Pancreas (tissue), 10 donors: ENCODE results near the gene EEF1A2. TPM values are rescaled to one million over a fixed set of nuclear protein-coding genes. Genes with fewer than 3 reads are reported as not detected.
A peak's percentile ranks its signal among the peaks of the same experiment; 100 is the strongest.

ENCODE experiments used
- ATAC-seq, 4 donors: fragments of 200-7000 bp; cut with Tn5 transposase; one replicate each; pipeline versions ENCODE4 v1.8.0 to v1.9.1; 2020; ENCODE audit warnings: mild to moderate bottlenecking in 4 of 4, moderate library complexity in 4 of 4
- DNase-seq, 6 donors: peaks; one replicate each; pipeline ENCODE4 v3.0.0-alpha.2; 2020
- FAIRE-seq: peaks from 2 replicates; lab custom pipeline; 2012; peaks lifted over from hg19 to GRCh38; lab: Jason Lieb, UNC
- H3K27ac ChIP-seq, 4 donors: fragments of 200-600 bp; sonication (generic); 1 replicate in 3 of 4; 2 replicates in 1 of 4; pipeline versions ENCODE4 v1.5.0 to v1.8.0; 2020
- H3K27me3 ChIP-seq, 4 donors: fragments of 200-600 bp; one replicate each; pipeline ENCODE4 v1.8.0; 2021
- H3K36me3 ChIP-seq, 3 donors: fragments of 200-600 bp; sonication (generic) in 1 of 3; one replicate each; pipeline versions ENCODE4 v1.5.0 to v1.8.0; 2020 to 2021
- H3K4me1 ChIP-seq, 3 donors: fragments of 200-600 bp; one replicate each; pipeline ENCODE4 v1.8.0; 2021
- H3K4me3 ChIP-seq, 4 donors: fragments of 200-600 bp; sonication (generic) in 2 of 4; one replicate each; pipeline versions ENCODE4 v1.5.0 to v1.8.0; 2020 to 2021
- H3K9me3 ChIP-seq, 4 donors: fragments of 200-600 bp; one replicate each; pipeline ENCODE4 v1.8.0; 2021
- WGBS, 2 donors: extraction: QIAGEN DNeasy Blood & Tissue Kit; methylation state at CpG; one replicate each; pipeline ENCODE4 v1.1.7; 2013; 5-methylcytosine and 5-hydroxymethylcytosine counted together
- intact Hi-C, 3 donors: fragments of 100-400 bp; cut with DNase I; formaldehyde crosslinking; loops; one replicate each; pipeline versions ENCODE4 v1.11.1 to v1.14.2; 2022
- polyA plus RNA-seq, 2 donors: library from polyadenylated mRNA; stranded (reverse); fragments of 200-250 nt; gene quantifications; one replicate each; pipeline ENCODE4 v1.2.3, GENCODE V29; 2013
- total RNA-seq, 6 donors: library from RNA; stranded (reverse); fragmentation: NEBNext Ultra II Directional in 4 of 6; extraction: Animal tissue kit (Norgen Biotek cat#: 25700) in 4 of 6; gene quantifications; one replicate each; pipeline versions ENCODE4 v1.2.1 to v1.2.4, GENCODE V29; 2021 to 2023
- TF ChIP-seq, protein P1 (sequence below), 4 donors: fragments of 200-600 bp; sonication (generic) in 3 of 4; IDR thresholded peaks; one replicate each; pipeline versions ENCODE4 v1.5.0 to v1.8.0; 2021; ENCODE audit warnings: antibody characterized with exemption in 4 of 4
- donor health status: healthy with polysubstance abuse.
- donor health status: DM: no; HTN: no; CAD: no; lungs with moderate emphysema.
- donor health status: DM: no; HTN: no; CAD: no.
- donor health status: control.
- donor health status: control.
- donor health status: Bipolar disorder and iron deficiency.
- donor health status: DM: yes; HTN: yes; CAD: no.
- donor health status: DM: no; HTN: no; CAD: no.
- donor health status: DM: no; HTN: no; CAD: no.
- donor health status: DM: yes; HTN: yes; CAD: no.

Gene EEF1A2
- total and polyA plus RNA-seq, 8 donors, result 5.0 to 86.9 (median 19.7) TPM

DNA sequence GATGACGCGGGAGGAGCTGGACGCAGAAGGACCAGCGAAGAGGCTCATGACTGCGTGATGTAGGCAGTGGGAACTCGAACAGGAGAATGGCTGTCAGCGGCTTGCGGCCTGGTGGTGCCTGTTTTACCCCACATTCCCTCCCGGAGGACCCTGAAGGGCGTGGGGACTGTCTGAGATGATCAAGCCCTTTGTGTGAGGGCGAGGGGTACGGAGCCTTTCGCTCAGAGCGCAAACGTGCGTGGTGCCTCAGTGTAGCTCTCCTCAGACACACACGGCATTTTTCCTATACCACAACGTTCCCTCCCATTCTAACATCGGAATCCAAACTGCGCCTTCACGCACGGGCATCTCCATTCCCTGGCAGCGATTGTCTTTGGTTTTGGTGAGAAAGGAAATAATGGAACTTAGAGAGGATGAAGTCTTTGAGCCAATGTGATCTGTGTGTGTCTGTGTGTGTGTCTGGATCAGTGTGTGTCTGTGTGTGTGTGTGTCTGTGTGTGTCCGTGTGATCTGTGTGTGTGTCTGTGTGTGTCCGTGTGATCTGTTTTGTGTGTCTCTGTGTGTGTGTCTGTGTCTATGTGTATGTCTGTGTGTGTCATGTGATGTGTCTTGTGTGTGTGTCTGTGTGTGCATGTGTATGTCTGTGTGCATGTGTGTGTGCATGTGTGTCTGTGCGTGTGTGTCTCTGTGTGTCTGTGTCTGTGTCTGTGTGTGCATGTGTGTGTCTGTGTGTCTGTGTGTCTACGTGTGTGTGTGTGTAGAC lies 33.0 kb upstream of the EEF1A2 start:
- Histone ChIP-seq H3K4me1 (peaks cover 0 to 7% (median 0%) of the 10 kb centered on the region in 3 donors), H3K27me3 (no peaks in the 10 kb centered on the region), H3K9me3 (no peaks in the 10 kb centered on the region), H3K4me3 (no peak overlapping the region), H3K36me3 (no peaks in the 10 kb centered on the region), H3K27ac (no peak overlapping the region)
- ATAC-seq (no peak), FAIRE-seq (no peak), DNase-seq (peak in 1 of 6 donors; percentile 10)
- TF ChIP-seq, protein P1, sequence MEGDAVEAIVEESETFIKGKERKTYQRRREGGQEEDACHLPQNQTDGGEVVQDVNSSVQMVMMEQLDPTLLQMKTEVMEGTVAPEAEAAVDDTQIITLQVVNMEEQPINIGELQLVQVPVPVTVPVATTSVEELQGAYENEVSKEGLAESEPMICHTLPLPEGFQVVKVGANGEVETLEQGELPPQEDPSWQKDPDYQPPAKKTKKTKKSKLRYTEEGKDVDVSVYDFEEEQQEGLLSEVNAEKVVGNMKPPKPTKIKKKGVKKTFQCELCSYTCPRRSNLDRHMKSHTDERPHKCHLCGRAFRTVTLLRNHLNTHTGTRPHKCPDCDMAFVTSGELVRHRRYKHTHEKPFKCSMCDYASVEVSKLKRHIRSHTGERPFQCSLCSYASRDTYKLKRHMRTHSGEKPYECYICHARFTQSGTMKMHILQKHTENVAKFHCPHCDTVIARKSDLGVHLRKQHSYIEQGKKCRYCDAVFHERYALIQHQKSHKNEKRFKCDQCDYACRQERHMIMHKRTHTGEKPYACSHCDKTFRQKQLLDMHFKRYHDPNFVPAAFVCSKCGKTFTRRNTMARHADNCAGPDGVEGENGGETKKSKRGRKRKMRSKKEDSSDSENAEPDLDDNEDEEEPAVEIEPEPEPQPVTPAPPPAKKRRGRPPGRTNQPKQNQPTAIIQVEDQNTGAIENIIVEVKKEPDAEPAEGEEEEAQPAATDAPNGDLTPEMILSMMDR (IDR thresholded peaks at IDR 0.05), result no peak
- intact Hi-C loops, result no loop called here
- 76 to 86% methylated on average over 27 of the region's 27 CpGs for WGBS, 2 donors

DNA sequence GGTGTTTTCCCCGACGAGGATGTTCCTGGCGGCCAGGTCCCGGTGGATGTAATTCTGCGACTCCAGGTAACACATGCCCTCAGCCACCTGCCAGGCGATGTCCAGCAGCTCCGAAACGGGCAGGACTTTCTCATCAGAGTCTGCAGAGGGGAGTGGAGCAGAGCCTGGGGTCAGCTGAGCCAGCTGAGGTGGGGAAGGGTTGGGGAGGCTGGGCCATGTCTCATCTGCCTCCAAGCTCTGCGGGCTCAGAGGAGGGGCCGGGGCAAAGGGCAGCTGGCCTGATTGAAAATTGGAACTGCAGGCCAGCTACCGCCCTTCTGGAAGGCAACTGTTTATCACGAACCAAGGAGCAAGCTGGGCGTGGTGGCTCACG lies 31.9 kb upstream of the EEF1A2 start:
- no peaks in the 10 kb centered on the region for H3K9me3 ChIP-seq
- no peak for ATAC-seq
- FAIRE-seq, result no peak
- 50 to 55% methylated on average over 14 of the region's 14 CpGs for WGBS, 2 donors
- TF ChIP-seq, protein P1 (IDR thresholded peaks at IDR 0.05), result no peak
- H3K4me3 ChIP-seq, result no peak overlapping the region
- no peaks in the 10 kb centered on the region for H3K27me3 ChIP-seq
- no peak overlapping the region for H3K27ac ChIP-seq
- H3K36me3 ChIP-seq, result no peaks in the 10 kb centered on the region
- intact Hi-C loops, result no loop called here
- DNase-seq, result peak in 1 of 6 donors; percentile 42
- peaks cover 0 to 7% (median 0%) of the 10 kb centered on the region in 3 donors for H3K4me1 ChIP-seq

DNA sequence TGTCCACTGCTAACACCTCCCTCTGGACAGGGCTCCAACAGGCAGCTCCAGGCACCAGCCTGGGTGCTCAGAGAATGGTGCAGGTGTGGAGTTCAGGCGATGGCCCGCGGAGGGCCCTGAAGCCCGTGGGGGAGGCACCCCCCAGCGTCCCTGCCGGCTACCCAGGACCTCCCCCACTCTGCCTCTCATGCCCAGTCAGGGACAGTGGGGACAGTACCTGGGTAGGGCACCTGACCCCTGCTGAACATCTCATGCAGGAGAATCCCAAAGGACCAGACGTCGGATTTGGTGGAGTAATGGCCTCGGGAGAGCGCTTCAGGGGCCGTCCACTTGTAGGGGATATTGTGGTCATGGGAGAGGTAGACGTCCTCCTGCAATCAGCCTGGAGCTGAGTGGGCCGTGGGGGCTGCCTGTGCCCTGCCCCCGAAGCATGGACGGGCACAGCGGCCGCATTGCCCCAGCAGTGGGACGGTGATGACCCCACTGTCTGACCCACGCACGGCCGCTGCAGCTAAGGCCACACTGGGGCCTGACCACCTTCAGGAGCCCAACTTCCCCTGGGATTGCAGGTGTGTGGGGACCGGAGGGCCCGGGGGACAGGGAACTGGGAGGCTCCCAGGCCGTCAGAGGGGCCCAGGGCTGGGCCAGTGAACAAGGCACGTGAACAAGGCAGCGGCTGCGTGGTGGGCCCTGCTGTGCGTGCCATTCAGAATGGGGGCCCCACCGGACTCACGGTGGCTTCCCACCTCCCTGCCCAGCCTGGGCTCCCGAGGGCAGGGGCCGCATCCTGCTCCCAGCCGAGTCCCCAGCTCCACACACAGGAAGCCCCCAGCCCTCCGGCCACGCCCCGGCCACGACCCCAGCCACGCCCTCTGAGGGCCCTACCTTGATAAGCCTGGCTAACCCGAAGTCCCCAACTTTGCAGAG lies 31.2 kb upstream of the EEF1A2 start:
- DNase-seq (peak in 1 of 6 donors; percentile 73), ATAC-seq (no peak), FAIRE-seq (no peak)
- TF ChIP-seq, protein P1 (IDR thresholded peaks at IDR 0.05), result no peak
- 66 to 77% methylated on average over 34 to 39 of the region's 39 CpGs for WGBS, 2 donors
- no peaks in the 10 kb centered on the region for H3K9me3 ChIP-seq
- intact Hi-C loops, result no loop called here
- H3K27ac ChIP-seq, result no peak overlapping the region
- peaks cover 0 to 7% (median 0%) of the 10 kb centered on the region in 3 donors for H3K4me1 ChIP-seq
- no peaks in the 10 kb centered on the region for H3K27me3 ChIP-seq
- no peak overlapping the region for H3K4me3 ChIP-seq
- H3K36me3 ChIP-seq, result no peaks in the 10 kb centered on the region

DNA sequence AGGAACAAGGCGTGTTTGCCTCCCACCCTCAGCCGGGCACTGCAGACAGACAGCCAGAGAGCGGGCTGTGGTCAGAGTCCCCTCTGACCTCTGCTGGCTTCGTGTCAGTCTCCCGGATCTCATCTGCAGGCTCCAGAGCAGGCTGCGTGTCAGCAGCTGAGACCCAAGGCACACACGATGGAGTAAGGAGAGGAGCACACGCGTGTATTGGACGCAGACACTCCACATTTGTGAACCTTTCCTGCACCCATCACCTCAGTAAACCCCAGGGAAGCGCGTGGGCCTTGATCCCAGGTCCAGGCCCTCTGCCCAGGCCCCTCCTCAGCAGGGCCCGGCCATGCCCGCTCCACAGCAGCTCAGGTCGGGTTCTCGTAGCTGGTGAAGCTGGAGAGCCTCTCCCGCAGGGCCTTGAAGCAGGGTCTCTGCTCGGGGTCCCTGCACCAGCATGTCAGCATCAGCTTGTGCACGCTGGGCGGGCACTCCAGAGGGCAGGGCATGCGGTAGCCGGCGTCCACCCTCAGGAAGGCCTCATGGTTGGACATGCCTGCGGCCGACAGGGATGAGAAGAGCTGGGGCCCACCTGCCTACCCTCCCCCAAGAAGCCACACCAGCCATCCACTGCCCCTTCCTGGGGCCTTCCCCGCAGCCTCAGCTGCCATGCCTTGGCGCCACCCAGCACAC lies 30.4 kb upstream of the EEF1A2 start:
- no peaks in the 10 kb centered on the region for H3K27me3 ChIP-seq
- peaks cover 0 to 4% (median 0%) of the 10 kb centered on the region in 3 donors for H3K4me1 ChIP-seq
- ATAC-seq (no peak), FAIRE-seq (no peak), DNase-seq (peak in 2 of 6 donors; percentile 29 to 73)
- H3K27ac ChIP-seq, result no peak overlapping the region
- no peak overlapping the region for H3K4me3 ChIP-seq
- no peaks in the 10 kb centered on the region for H3K36me3 ChIP-seq
- intact Hi-C loops, result no loop called here
- WGBS, 2 donors, result 71 to 85% methylated on average over 27 of the region's 27 CpGs
- no peaks in the 10 kb centered on the region for H3K9me3 ChIP-seq
- TF ChIP-seq, protein P1 (IDR thresholded peaks at IDR 0.05), result no peak
